IMR-90 (cell line): Measurements from ENCODE around the gene ZNRF3.

Experiments
- BHLHE40 ChIP-seq: fragments of 150-350 bp; IDR thresholded peaks from 2 replicates; pipeline ENCODE4 v1.6.1; 2016; ENCODE audit warnings: mild to moderate bottlenecking, low read depth, low read length
- RAD21 ChIP-seq: IDR thresholded peaks from 2 replicates; pipeline ENCODE4 v1.6.1; 2012; ENCODE audit warnings: low read length, improper control_type of control experiment

GRCh38 chr22:28855355-28856094 lies 27.8 kb upstream of the ZNRF3 start:
- TF ChIP-seq BHLHE40 (no peak), RAD21 (peak; percentile 92)
